Ascending aorta (tissue), 2 donors: ENCODE data around the gene MYEOV. TPM values are rescaled to one million over a fixed set of nuclear protein-coding genes. Genes with fewer than 3 reads are reported as not detected.
A peak's percentile ranks its signal among the peaks of the same experiment; 100 is the strongest.

Experiments used
- DNase-seq, 2 donors: peaks; one replicate each; pipeline ENCODE4 v3.0.0-alpha.2; 2019; ENCODE audit warnings: low spot score in 2 of 2
- H3K27ac ChIP-seq, 2 donors: fragments of 200-600 bp; sonication (generic); one replicate each; pipeline ENCODE4 v1.5.1; 2016 to 2017; ENCODE audit warnings: mild to moderate bottlenecking in 1 of 2
- H3K27me3 ChIP-seq: fragments of 200-600 bp; sonication (generic); one replicate; pipeline ENCODE4 v1.5.1; 2017
- H3K36me3 ChIP-seq, 2 donors: fragments of 200-600 bp; sonication (generic); one replicate each; pipeline ENCODE4 v1.5.1; 2016
- H3K4me1 ChIP-seq, 2 donors: fragments of 200-600 bp; sonication (generic); one replicate each; pipeline ENCODE4 v1.5.1; 2016 to 2017; ENCODE audit warnings: mild to moderate bottlenecking in 1 of 2
- H3K4me3 ChIP-seq, 2 donors: fragments of 200-600 bp; sonication (generic); one replicate each; pipeline ENCODE4 v1.5.1; 2016 to 2017; ENCODE audit warnings: mild to moderate bottlenecking in 1 of 2
- H3K9me3 ChIP-seq, 2 donors: fragments of 200-600 bp; sonication (generic); one replicate each; pipeline ENCODE4 v1.5.1; 2016
- CTCF ChIP-seq, 3 experiments: fragments of 200-600 bp in 2 of 3; fragments of 450-650 bp in 1 of 3; sonication (generic) in 2 of 3; IDR thresholded peaks; one replicate each; pipeline ENCODE4 v1.5.1; 2016 to 2019; ENCODE audit warnings: antibody characterized with exemption in 3 of 3, mild to moderate bottlenecking in 1 of 3, moderate library complexity in 1 of 3
- intact Hi-C: fragments of 100-400 bp; cut with DNase I; formaldehyde crosslinking; loops from one replicate; pipeline ENCODE4 v1.15.1; 2023
- total RNA-seq: library from RNA; depleted of rRNA; stranded (reverse); fragments of >200 nt; gene quantifications from one replicate; pipeline ENCODE4 v1.1.0, GENCODE V29; 2016

The MYEOV gene
- total RNA-seq, 1 donor from 2014 or later, result not detected

GRCh38 chr11:69301081-69301454 lies 7.1 kb downstream of the MYEOV start:
- H3K27me3 ChIP-seq, result no peaks in the 10 kb centered on the region
- H3K9me3 ChIP-seq, result no peaks in the 10 kb centered on the region
- no peak for TF ChIP-seq CTCF (IDR thresholded peaks at IDR 0.05)
- peaks cover 26 to 37% of the 10 kb centered on the region in 2 donors for H3K4me1 ChIP-seq
- H3K36me3 ChIP-seq, result no peaks in the 10 kb centered on the region
- intact Hi-C loops, result no loop called here
- peak overlapping the region; percentile 42 to 73 for H3K27ac ChIP-seq
- H3K4me3 ChIP-seq, result no peak overlapping the region
- no peak for DNase-seq

- Histone ChIP-seq H3K9me3 (no peaks in the 10 kb centered on the region), H3K36me3 (no peaks in the 10 kb centered on the region), H3K27me3 (no peaks in the 10 kb centered on the region), H3K27ac (peak overlapping the region; percentile 42 to 73), H3K4me1 (peaks cover 22 to 31% of the 10 kb centered on the region in 2 donors), H3K4me3 (no peak overlapping the region)
- peak in 1 of 2 donors; percentile 82 for DNase-seq
- intact Hi-C loops, result no loop called here
- TF ChIP-seq CTCF (IDR thresholded peaks at IDR 0.05), result no peak
Measured at GRCh38 chr11:69301455-69302401, 7.8 kb downstream of the MYEOV start.

- intact Hi-C loops, result no loop called here
- no peak for DNase-seq
- Histone ChIP-seq H3K9me3 (no peaks in the 10 kb centered on the region), H3K27ac (peak overlapping the region; percentile 42 to 73), H3K36me3 (no peaks in the 10 kb centered on the region), H3K4me1 (peaks cover 22 to 23% of the 10 kb centered on the region in 2 donors), H3K4me3 (no peak overlapping the region), H3K27me3 (no peaks in the 10 kb centered on the region)
- TF ChIP-seq CTCF (IDR thresholded peaks at IDR 0.05), result no peak
Measured at GRCh38 chr11:69302447-69303020, 8.6 kb downstream of the MYEOV start.

GRCh38 chr11:69303427-69303826 lies 9.5 kb downstream of the MYEOV start:
- H3K27ac ChIP-seq, result no peak overlapping the region
- no peak for TF ChIP-seq CTCF (IDR thresholded peaks at IDR 0.05)
- peaks cover 14 to 15% of the 10 kb centered on the region in 2 donors for H3K4me1 ChIP-seq
- no peak for DNase-seq
- intact Hi-C loops, result no loop called here
- no peaks in the 10 kb centered on the region for H3K36me3 ChIP-seq
- no peak overlapping the region for H3K4me3 ChIP-seq
- H3K9me3 ChIP-seq, result no peaks in the 10 kb centered on the region
- no peaks in the 10 kb centered on the region for H3K27me3 ChIP-seq

- intact Hi-C loops, result no loop called here
- TF ChIP-seq CTCF (IDR thresholded peaks at IDR 0.05), result no peak
- H3K27me3 ChIP-seq, result no peaks in the 10 kb centered on the region
Measured at GRCh38 chr11:69304258-69304657, 10.3 kb downstream of the MYEOV start.

More at GRCh38 chr11:69304258-69304657, 10.3 kb downstream of the MYEOV start:
- Histone ChIP-seq H3K27ac (no peak overlapping the region), H3K4me3 (no peak overlapping the region), H3K9me3 (no peaks in the 10 kb centered on the region), H3K4me1 (peaks cover 8 to 9% of the 10 kb centered on the region in 2 donors), H3K36me3 (no peaks in the 10 kb centered on the region)
- no peak for DNase-seq
